HFF-Myc (cell line): ENCODE measurements around the gene PODXL2.

ENCODE experiments used
- DNase-seq: peaks from one replicate; pipeline ENCODE4 v3.0.0-alpha.2; 2011; ENCODE audit warnings: low read depth; ENCODE audit errors: extremely low read depth
- H3K4me3 ChIP-seq: replicated peaks from 2 replicates; pipeline ENCODE4 v1.5.1; 2011; ENCODE audit warnings: low read depth, mild to moderate bottlenecking, control low read depth, low read length
- TF ChIP-seq, protein P1 (sequence below): IDR thresholded peaks from 2 replicates; pipeline ENCODE4 v1.5.1; 2012; ENCODE audit warnings: mild to moderate bottlenecking, low read depth, low read length, control low read depth; ENCODE audit errors: missing control alignments

Gene PODXL2

GRCh38 chr3:127690106-127690505, 61.1 kb downstream of the PODXL2 start:
- H3K4me3 ChIP-seq = no peak overlapping the region
- DNase-seq = no peak
- TF ChIP-seq, protein P1, sequence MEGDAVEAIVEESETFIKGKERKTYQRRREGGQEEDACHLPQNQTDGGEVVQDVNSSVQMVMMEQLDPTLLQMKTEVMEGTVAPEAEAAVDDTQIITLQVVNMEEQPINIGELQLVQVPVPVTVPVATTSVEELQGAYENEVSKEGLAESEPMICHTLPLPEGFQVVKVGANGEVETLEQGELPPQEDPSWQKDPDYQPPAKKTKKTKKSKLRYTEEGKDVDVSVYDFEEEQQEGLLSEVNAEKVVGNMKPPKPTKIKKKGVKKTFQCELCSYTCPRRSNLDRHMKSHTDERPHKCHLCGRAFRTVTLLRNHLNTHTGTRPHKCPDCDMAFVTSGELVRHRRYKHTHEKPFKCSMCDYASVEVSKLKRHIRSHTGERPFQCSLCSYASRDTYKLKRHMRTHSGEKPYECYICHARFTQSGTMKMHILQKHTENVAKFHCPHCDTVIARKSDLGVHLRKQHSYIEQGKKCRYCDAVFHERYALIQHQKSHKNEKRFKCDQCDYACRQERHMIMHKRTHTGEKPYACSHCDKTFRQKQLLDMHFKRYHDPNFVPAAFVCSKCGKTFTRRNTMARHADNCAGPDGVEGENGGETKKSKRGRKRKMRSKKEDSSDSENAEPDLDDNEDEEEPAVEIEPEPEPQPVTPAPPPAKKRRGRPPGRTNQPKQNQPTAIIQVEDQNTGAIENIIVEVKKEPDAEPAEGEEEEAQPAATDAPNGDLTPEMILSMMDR = no peak

GRCh38 chr3:127690823-127691452, 62.0 kb downstream of the PODXL2 start:
- TF ChIP-seq, protein P1 = peak; percentile 79
- no peak for DNase-seq
- H3K4me3 ChIP-seq = no peak overlapping the region

DNA sequence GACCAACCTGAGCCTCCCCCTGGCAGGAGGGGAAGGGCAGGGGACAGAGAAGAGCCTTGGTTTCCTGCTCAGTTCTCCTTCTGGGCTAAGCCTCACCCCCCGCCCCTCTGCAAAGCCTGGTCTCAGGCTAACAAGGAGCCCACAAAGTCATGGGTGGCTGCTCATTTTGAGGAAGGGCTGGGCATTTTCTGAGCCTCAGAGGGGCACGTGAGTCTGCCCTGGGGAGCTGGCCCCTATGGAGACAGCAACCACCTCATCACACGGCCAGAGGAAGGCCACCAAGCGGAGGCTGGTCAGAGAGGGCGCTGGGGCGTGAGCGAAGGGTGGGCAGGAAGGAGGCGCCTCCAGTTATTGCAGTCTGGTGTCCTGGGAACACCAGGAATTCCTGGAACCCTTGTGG, 62.5 kb downstream of the PODXL2 start:
- no peak for DNase-seq
- TF ChIP-seq, protein P1 = no peak
- no peak overlapping the region for H3K4me3 ChIP-seq

DNA sequence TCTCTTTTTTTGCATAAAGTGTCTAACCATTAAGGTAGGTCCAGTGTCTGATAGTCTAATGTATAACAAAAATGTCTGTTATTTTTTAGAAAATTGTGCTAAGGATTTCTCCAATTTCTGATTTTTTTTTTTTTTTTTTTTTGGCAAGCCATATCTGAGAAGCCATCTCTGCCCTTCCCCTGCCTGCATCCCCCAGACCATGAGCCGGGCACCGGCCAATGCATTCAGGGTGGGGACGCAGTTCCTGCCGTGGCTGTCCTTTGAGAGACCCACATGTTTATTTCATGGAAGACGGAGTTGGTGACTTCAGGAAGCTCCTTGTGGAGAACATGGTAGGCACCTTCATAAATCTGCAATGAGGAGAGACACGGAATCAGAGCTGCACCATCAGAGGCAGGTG, 63.0 kb downstream of the PODXL2 start:
- TF ChIP-seq, protein P1 = no peak
- no peak overlapping the region for H3K4me3 ChIP-seq
- DNase-seq = no peak

- H3K4me3 ChIP-seq = no peak overlapping the region
- TF ChIP-seq, protein P1 = no peak
- DNase-seq = no peak
These were observed 63.7 kb downstream of the PODXL2 start for GRCh38 chr3:127692501-127693335.

DNA sequence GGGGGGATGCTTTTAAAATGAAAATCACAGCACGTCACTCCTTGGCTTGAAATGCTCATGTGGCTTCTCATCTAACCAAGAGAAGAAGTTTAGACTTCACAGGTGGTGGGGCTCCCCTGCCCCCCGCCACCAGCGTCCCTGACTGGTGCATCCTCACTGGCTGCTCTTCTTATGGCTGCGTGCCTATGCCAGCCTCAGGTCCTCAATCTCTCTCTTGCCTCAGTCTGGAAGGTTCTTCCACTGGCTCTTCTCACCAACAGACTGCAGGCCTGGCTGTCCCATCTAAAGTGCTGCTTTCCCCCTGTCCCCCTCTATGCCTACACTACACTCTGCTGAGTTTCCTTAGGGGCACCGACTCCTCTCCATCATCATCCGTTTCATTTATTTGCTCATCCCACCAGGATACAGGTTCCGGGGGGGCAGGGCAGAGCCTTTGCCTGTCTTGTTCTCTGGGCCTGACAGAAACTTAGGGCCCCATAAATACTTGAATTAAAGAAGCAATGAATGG, 64.4 kb downstream of the PODXL2 start:
- TF ChIP-seq, protein P1 = no peak
- DNase-seq = no peak
- no peak overlapping the region for H3K4me3 ChIP-seq
